Activated CD4-positive, alpha-beta memory T cell treated with anti-CD3 and anti-CD28 coated beads for 36 hours (primary cell): ENCODE results near the gene ANK2. TPM values are rescaled to one million over a fixed set of nuclear protein-coding genes. Genes with fewer than 3 reads are reported as not detected.

Experiments
- CTCF ChIA-PET: fragments of 350-600 bp; sonication (Branson Sonifier 250); formaldehyde crosslinking; loops from one replicate; lab custom pipeline; 2021; ENCODE audit warnings: antibody characterized with exemption, inconsistent platforms; lab: Charles Lee
- POLR2A ChIA-PET: fragments of 350-600 bp; sonication (Branson Sonifier 250); formaldehyde crosslinking; loops from one replicate; lab custom pipeline; 2021; ENCODE audit warnings: antibody characterized with exemption; lab: Charles Lee
- DNase-seq: peaks from one replicate; pipeline ENCODE4 v3.0.0-alpha.2; 2020
- H3K27ac Mint-ChIP-seq: one replicate; pipeline ENCODE4 v1.8.0; 2021; ENCODE audit warnings: mixed read lengths
- H3K27me3 Mint-ChIP-seq: one replicate; pipeline ENCODE4 v1.8.0; 2021; ENCODE audit warnings: mixed read lengths
- H3K36me3 Mint-ChIP-seq: one replicate; pipeline ENCODE4 v1.8.0; 2021; ENCODE audit warnings: mixed read lengths
- H3K4me1 Mint-ChIP-seq: one replicate; pipeline ENCODE4 v1.8.0; 2021; ENCODE audit warnings: low read depth, mixed read lengths
- H3K4me3 Mint-ChIP-seq: one replicate; pipeline ENCODE4 v1.8.0; 2021; ENCODE audit warnings: mild to moderate bottlenecking, mixed read lengths
- H3K9me3 Mint-ChIP-seq: one replicate; pipeline ENCODE4 v1.8.0; 2021; ENCODE audit warnings: mixed read lengths
- intact Hi-C: fragments of 100-400 bp; cut with micrococcal nuclease; formaldehyde crosslinking; loops from one replicate; pipeline ENCODE4 v1.15.1; 2023
- total RNA-seq, 2 experiments: library from RNA; stranded (reverse); gene quantifications; one replicate each; pipeline ENCODE4 v1.2.3, GENCODE V29; 2021

ANK2 gene
- total RNA-seq, 2 experiments from 2014 or later = 0.82 to 1.2 TPM

- no peak for DNase-seq
- POLR2A ChIA-PET = no interaction called here
- intact Hi-C loops = no loop called here
- Mint-ChIP-seq H3K4me3 (no peak overlapping the region), H3K27ac (no peak overlapping the region), H3K9me3 (no peaks in the 10 kb centered on the region), H3K27me3 (no peaks in the 10 kb centered on the region), H3K4me1 (no peaks in the 10 kb centered on the region), H3K36me3 (no peaks in the 10 kb centered on the region)
- CTCF ChIA-PET = no interaction called here
Measured at GRCh38 chr4:113142351-113142750, 92.9 kb downstream of the ANK2 start.

DNA sequence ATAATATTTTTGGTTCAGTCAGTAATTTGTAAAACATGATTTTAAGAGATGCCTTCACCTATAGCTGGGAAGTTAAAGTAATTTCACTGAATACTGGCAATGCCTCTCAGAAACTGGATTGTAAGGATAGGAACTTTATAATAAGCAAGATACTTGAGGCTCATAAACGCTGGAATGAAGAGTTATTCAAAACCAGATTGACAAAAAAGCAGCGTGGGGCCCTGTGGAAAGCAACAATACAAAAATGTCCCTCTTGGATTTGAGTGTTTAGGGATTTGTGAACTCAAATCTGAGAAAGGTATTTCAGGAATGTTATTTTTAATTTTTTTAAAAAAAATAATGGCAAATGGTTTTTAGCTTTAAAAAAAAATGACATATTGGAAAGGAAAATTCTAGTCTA lies 94.6 kb downstream of the ANK2 start:
- ChIA-PET CTCF (interaction anchor here (0.8 kb wide), 1 partner anchor 193 kb away, joined by 3 read pairs; no protein-coding TSS in a partner anchor), POLR2A (no interaction called here)
- Mint-ChIP-seq H3K4me3 (no peak overlapping the region), H3K9me3 (no peaks in the 10 kb centered on the region), H3K4me1 (no peaks in the 10 kb centered on the region), H3K27me3 (no peaks in the 10 kb centered on the region), H3K36me3 (no peaks in the 10 kb centered on the region), H3K27ac (no peak overlapping the region)
- DNase-seq = no peak
- intact Hi-C loops = no loop called here

DNA sequence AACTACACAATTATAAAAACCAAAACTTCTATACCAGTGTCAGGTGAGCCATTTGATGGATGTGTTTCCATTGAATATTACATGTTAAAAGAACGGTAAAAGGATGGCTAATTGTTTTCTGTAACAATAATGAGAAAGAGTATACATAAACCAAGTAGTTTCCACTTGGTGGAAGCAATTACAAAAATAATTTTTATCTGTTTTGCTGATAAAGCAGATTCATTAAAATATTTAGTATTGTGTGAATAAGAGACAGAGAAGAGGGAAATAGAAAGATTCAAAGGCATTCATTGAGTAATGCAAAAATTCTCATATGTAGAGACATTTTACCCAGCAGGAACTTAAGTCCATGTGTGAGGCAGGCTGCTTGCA lies 95.7 kb downstream of the ANK2 start:
- H3K4me1 Mint-ChIP-seq = no peaks in the 10 kb centered on the region
- H3K27ac Mint-ChIP-seq = no peak overlapping the region
- H3K9me3 Mint-ChIP-seq = no peaks in the 10 kb centered on the region

GRCh38 chr4:113145519-113146291 lies 96.3 kb downstream of the ANK2 start:
- no peaks in the 10 kb centered on the region for H3K27me3 Mint-ChIP-seq
- no peak overlapping the region for H3K4me3 Mint-ChIP-seq
- no peaks in the 10 kb centered on the region for H3K4me1 Mint-ChIP-seq
- intact Hi-C loops = no loop called here
- H3K36me3 Mint-ChIP-seq = no peaks in the 10 kb centered on the region
- DNase-seq = no peak
- no peak overlapping the region for H3K27ac Mint-ChIP-seq
- ChIA-PET POLR2A (no interaction called here), CTCF (no interaction called here)
- H3K9me3 Mint-ChIP-seq = no peaks in the 10 kb centered on the region

More for the DNA sequence above, 95.7 kb downstream of the ANK2 start:
- Mint-ChIP-seq H3K27me3 (no peaks in the 10 kb centered on the region), H3K4me3 (no peak overlapping the region), H3K36me3 (no peaks in the 10 kb centered on the region)
- intact Hi-C loops = no loop called here
- ChIA-PET CTCF (no interaction called here), POLR2A (no interaction called here)
- no peak for DNase-seq

DNA sequence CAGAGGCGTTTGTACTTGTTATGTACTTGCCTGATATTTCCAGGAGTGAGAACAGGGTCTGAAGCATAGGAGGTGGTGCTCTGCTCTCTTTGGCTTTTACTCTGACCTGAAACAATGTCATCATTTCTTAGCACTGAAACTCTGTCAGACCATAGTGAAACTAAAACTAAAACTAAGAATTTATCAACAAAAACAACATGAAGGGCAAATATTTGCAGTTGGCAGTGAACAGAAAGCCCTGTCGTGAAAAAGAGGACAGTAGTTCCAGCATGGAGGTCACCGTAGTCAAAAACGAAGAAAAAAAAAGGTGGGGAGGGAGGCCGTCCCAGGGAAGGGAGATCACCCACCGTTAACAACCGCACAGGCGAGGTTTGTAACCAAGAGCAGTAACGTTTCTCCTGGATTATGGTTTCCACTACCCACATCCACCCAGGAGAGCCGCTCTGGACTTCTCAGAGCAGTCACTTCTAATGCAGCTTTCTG lies 97.5 kb downstream of the ANK2 start:
- no peak for DNase-seq
- no peaks in the 10 kb centered on the region for H3K36me3 Mint-ChIP-seq
- H3K27me3 Mint-ChIP-seq = no peaks in the 10 kb centered on the region
- no peak overlapping the region for H3K27ac Mint-ChIP-seq
- H3K4me3 Mint-ChIP-seq = peak overlapping the region; percentile 58
- POLR2A ChIA-PET = no interaction called here
- H3K4me1 Mint-ChIP-seq = no peaks in the 10 kb centered on the region
- no peaks in the 10 kb centered on the region for H3K9me3 Mint-ChIP-seq
- CTCF ChIA-PET = no interaction called here
- intact Hi-C loops = no loop called here

DNA sequence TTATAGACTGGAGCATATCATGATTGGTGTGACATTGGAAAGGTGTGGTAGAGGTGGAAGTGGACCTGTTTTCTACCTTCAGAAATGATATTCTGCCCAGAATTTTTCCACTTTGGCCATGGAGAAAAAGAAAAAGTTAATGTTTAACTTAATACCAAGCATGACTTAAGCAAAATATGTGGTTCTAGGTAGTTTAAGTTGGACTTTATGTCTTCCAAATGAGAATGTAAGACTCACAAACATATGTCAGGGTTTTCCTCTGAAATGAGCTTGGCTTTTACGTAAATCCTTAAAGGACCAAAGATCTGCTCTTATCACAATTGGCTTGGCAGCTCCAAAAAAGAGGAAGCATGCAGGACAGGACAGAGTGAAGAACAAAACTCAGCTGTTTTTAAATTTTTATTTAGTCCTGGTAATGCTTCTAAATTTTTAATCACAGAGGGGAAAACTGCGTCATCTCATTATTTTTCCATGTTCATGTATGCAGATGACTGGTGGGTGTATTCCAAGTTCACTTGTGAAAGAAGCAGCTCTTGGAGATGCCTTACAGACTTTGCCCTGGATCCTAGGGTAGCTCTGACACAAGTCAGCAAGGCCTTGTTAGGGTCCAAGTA lies 98.2 kb downstream of the ANK2 start:
- Mint-ChIP-seq H3K9me3 (no peaks in the 10 kb centered on the region), H3K27ac (no peak overlapping the region), H3K4me1 (no peaks in the 10 kb centered on the region), H3K27me3 (no peaks in the 10 kb centered on the region), H3K36me3 (no peaks in the 10 kb centered on the region), H3K4me3 (no peak overlapping the region)
- POLR2A ChIA-PET = no interaction called here
- intact Hi-C loops = no loop called here
- CTCF ChIA-PET = no interaction called here
- DNase-seq = no peak

DNA sequence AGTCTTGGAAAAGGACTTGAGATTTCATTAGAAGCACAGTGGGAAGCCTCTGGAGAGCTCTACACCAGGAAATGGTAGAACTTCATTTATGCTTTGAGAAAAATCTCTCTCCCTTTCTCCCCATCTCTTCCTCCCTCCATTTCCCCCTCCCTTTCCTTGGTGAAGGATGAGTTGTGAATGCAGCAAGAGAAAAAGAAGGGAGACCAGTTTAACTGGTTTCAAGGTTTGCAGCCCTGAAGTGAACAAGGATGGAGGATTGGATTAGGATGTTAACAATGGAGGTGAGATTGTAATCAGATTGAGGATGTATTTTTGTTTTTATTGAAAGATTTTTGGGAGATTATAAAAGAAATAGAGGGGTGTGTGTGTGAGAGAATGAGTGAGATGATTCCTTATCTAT lies 99.5 kb downstream of the ANK2 start:
- intact Hi-C loops = no loop called here
- POLR2A ChIA-PET = no interaction called here

DNA sequence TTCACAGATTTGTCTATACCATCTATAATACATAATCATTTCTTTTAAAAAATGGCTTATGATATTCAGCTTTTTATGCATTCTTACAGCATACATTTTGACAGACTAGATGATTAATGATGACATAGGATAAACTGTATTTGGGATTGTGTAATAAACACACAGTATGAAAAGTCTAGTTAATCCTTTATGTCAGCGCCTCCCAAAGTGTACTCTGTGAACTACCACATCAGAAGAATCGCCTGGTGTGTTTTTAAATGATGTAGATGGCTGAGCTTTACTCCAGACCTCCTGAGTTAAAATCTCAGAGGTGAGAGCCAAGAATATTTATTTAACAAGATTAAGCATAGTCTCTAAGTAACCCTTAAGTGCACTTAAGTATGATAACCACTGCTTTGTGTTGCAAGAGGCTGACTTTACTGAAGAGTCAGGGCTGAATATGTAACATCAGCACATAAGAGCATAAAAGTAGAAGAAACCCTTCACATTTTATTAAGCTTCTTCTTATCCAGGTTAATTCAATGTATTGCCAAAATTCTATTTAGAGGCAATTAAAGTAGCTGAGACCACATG lies 104.2 kb downstream of the ANK2 start:
- Mint-ChIP-seq H3K4me3 (no peak overlapping the region), H3K27me3 (peaks cover 2% of the 10 kb centered on the region), H3K9me3 (no peaks in the 10 kb centered on the region), H3K27ac (no peak overlapping the region), H3K36me3 (no peaks in the 10 kb centered on the region), H3K4me1 (no peaks in the 10 kb centered on the region)
- no peak for DNase-seq
- intact Hi-C loops = no loop called here
- ChIA-PET CTCF (no interaction called here), POLR2A (no interaction called here)

More for the DNA sequence above, 99.5 kb downstream of the ANK2 start:
- Mint-ChIP-seq H3K36me3 (no peaks in the 10 kb centered on the region), H3K4me1 (no peaks in the 10 kb centered on the region), H3K9me3 (no peaks in the 10 kb centered on the region), H3K27ac (no peak overlapping the region), H3K27me3 (no peaks in the 10 kb centered on the region), H3K4me3 (no peak overlapping the region)
- no peak for DNase-seq
- CTCF ChIA-PET = no interaction called here

- no peak for DNase-seq
- no peaks in the 10 kb centered on the region for H3K36me3 Mint-ChIP-seq
- no peak overlapping the region for H3K4me3 Mint-ChIP-seq
- POLR2A ChIA-PET = no interaction called here
- H3K4me1 Mint-ChIP-seq = no peaks in the 10 kb centered on the region
- H3K27ac Mint-ChIP-seq = no peak overlapping the region
- peaks cover 2% of the 10 kb centered on the region for H3K27me3 Mint-ChIP-seq
- intact Hi-C loops = no loop called here
- H3K9me3 Mint-ChIP-seq = no peaks in the 10 kb centered on the region
- CTCF ChIA-PET = no interaction called here
Measured at GRCh38 chr4:113154281-113154680, 104.8 kb downstream of the ANK2 start.

DNA sequence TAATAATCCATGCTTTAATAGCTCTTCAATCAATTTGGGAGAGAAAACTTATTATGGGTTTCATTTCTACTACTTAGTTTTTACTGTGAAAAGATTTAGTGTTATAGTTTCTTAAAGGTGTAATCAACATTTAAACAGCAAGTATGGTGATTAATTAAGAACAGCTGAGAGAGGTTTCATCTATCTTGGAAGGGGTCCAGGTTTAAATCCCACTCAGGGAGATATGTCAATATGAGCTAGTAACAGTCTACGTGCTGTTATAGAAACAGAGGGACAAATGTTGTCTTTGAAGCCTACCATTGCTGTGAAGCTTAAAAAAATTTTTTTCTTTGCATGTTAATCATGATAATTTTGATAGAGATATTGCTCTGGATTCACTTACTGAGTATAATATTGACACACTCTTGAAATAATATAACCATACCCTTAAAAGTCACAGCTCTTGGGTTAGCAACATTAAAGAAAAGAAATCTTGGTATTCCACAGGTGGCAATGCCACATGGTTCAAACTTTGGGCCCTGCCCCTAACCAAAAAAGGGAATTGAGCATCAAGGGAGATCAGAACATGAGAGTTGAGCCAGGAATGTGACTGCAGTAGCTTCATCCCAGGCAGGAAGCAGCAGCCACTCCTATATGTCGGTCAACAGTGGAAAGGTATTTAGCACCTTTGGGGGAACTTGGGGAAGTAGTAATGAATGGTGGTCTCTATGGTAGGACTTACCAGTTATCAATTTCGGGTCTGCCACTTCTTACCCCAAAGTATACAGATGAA lies 107.8 kb downstream of the ANK2 start:
- Mint-ChIP-seq H3K27me3 (peaks cover 2% of the 10 kb centered on the region), H3K4me3 (no peak overlapping the region), H3K9me3 (no peaks in the 10 kb centered on the region), H3K36me3 (no peaks in the 10 kb centered on the region), H3K4me1 (no peaks in the 10 kb centered on the region), H3K27ac (no peak overlapping the region)
- ChIA-PET POLR2A (no interaction called here), CTCF (no interaction called here)
- intact Hi-C loops = no loop called here
- DNase-seq = no peak

- no peaks in the 10 kb centered on the region for H3K36me3 Mint-ChIP-seq
- H3K4me3 Mint-ChIP-seq = no peak overlapping the region
- intact Hi-C loops = no loop called here
- H3K4me1 Mint-ChIP-seq = no peaks in the 10 kb centered on the region
- DNase-seq = no peak
- H3K9me3 Mint-ChIP-seq = no peaks in the 10 kb centered on the region
- H3K27me3 Mint-ChIP-seq = no peaks in the 10 kb centered on the region
- ChIA-PET CTCF (no interaction called here), POLR2A (no interaction called here)
- H3K27ac Mint-ChIP-seq = no peak overlapping the region
Measured at GRCh38 chr4:113159942-113160545, 110.6 kb downstream of the ANK2 start.

- no peaks in the 10 kb centered on the region for H3K9me3 Mint-ChIP-seq
- H3K36me3 Mint-ChIP-seq = no peaks in the 10 kb centered on the region
- ChIA-PET POLR2A (no interaction called here), CTCF (no interaction called here)
- no peak overlapping the region for H3K27ac Mint-ChIP-seq
- intact Hi-C loops = no loop called here
- H3K27me3 Mint-ChIP-seq = no peaks in the 10 kb centered on the region
- no peaks in the 10 kb centered on the region for H3K4me1 Mint-ChIP-seq
- no peak overlapping the region for H3K4me3 Mint-ChIP-seq
- DNase-seq = no peak
Measured at GRCh38 chr4:113160548-113160947, 111.1 kb downstream of the ANK2 start.
